ENCODE data around the gene SCAI.

DNA sequence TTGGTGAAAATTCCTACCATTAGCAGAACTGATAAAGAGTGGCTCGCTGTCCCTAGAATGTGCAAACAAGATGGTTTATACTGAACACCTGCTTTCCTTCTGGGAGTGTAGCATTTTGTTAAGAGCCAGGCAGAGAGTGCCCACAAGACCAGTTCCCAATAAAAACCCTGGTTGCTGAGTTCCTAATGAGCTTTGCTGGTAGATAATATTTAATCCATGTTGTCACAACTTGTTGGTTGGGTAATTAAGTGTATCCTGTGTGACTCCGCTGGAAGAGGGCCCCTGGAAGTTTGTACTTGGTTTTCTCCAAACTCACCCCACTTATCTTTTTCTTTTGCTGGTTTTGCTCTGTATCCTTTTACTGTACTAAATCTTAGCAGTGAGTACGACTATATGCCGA lies 162.9 kb downstream of the SCAI start:
- TF ChIP-seq CTCF (IDR thresholded peaks at IDR 0.05; ENCODE audit: low read depth, low read length, poor library complexity, severe bottlenecking) = no peak
- no peak for TF ChIP-seq EZH2phosphoT487 (IDR thresholded peaks at IDR 0.05; ENCODE audit: borderline replicate concordance, low read length)
